H1 (cell line): ENCODE results near the gene DCANP1. TPM values are rescaled to one million over a fixed set of nuclear protein-coding genes. Genes with fewer than 3 reads are reported as not detected.

ENCODE experiments used
- CTCF ChIA-PET: fragments of 300-600 bp; sonication (Branson Sonifier 250); formaldehyde crosslinking; loops from one replicate; lab custom pipeline; 2021; ENCODE audit not compliant: partially characterized antibody; lab: Charles Lee
- POLR2A ChIA-PET: fragments of 300-600 bp; sonication (Branson Sonifier 250); formaldehyde crosslinking; loops from one replicate; lab custom pipeline; 2021; ENCODE audit warnings: inconsistent platforms; ENCODE audit not compliant: partially characterized antibody; lab: Charles Lee
- DNase-seq, 2 experiments: peaks; one replicate each; pipeline versions ENCODE4 v3.0.0 to v3.0.0-alpha.2; 2010 to 2022; ENCODE audit warnings: low spot score in 2 of 2, low read depth in 1 of 2, mixed read lengths in 1 of 2
- FAIRE-seq: peaks from 2 replicates; lab custom pipeline; 2011; peaks lifted over from hg19 to GRCh38; lab: Jason Lieb, UNC
- H2AFZ ChIP-seq: 2 replicates; pipeline ENCODE4 v1.8.1; 2012; ENCODE audit warnings: low read length, inconsistent platforms
- H2AK5ac ChIP-seq: 2 replicates; pipeline ENCODE4 v1.6.1; 2013; ENCODE audit warnings: low read depth, low read length
- H2BK120ac ChIP-seq: replicated peaks from 2 replicates; pipeline ENCODE3; 2013; ENCODE audit warnings: low read depth, low read length, inconsistent platforms
- H2BK12ac ChIP-seq: 2 replicates; pipeline ENCODE4 v1.6.1; 2013; ENCODE audit warnings: low read depth, low read length
- H2BK15ac ChIP-seq: 2 replicates; pipeline ENCODE4 v1.6.1; 2013; ENCODE audit warnings: low read length
- H2BK20ac ChIP-seq: 2 replicates; pipeline ENCODE4 v1.6.1; 2013; ENCODE audit warnings: low read length
- H2BK5ac ChIP-seq: 2 replicates; pipeline ENCODE4 v1.6.1; 2013; ENCODE audit warnings: low read depth, low read length
- H3K14ac ChIP-seq: 2 replicates; pipeline ENCODE4 v1.6.1; 2013; ENCODE audit warnings: inconsistent platforms; ENCODE audit not compliant: insufficient read length
- H3K18ac ChIP-seq: 2 replicates; pipeline ENCODE4 v1.6.1; 2013; ENCODE audit warnings: low read length; ENCODE audit errors: extremely low read depth
- H3K23ac ChIP-seq: 2 replicates; pipeline ENCODE4 v1.6.1; 2013; ENCODE audit warnings: inconsistent platforms; ENCODE audit not compliant: insufficient read length
- H3K23me2 ChIP-seq: 2 replicates; pipeline ENCODE4 v1.6.1; 2013; ENCODE audit warnings: low read depth, low read length
- H3K27ac ChIP-seq: 2 replicates; pipeline ENCODE4 v1.6.1; 2011; ENCODE audit warnings: low read depth, low read length, inconsistent platforms
- H3K27me3 ChIP-seq, 4 experiments: replicated peaks in 1 of 4; 1 replicate in 1 of 4; 2 replicates in 3 of 4; pipeline versions ENCODE4 v1.6.1 to v1.8.1; 2011 to 2013; ENCODE audit warnings: low read length in 3 of 4, mild to moderate bottlenecking in 3 of 4, inconsistent platforms in 2 of 4, mixed read lengths in 2 of 4, moderate library complexity in 1 of 4; ENCODE audit not compliant: control insufficient read depth in 3 of 4, insufficient read depth in 3 of 4; ENCODE audit errors: extremely low read depth in 1 of 4
- H3K36me3 ChIP-seq, 4 experiments: 2 replicates each; pipeline versions ENCODE4 v1.6.1 to v1.8.1; 2011 to 2013; ENCODE audit warnings: mild to moderate bottlenecking in 4 of 4, low read length in 3 of 4, moderate library complexity in 2 of 4, control low read depth in 1 of 4, inconsistent platforms in 1 of 4; ENCODE audit not compliant: insufficient read depth in 4 of 4, control insufficient read depth in 2 of 4
- H3K4ac ChIP-seq: replicated peaks from 2 replicates; pipeline ENCODE3; 2013; ENCODE audit warnings: low read length, low read depth, mixed read lengths, inconsistent platforms; ENCODE audit not compliant: insufficient read length
- H3K4me1 ChIP-seq, 4 experiments: replicated peaks in 1 of 4; 1 replicate in 1 of 4; 2 replicates in 3 of 4; pipeline versions ENCODE4 v1.6.1 to v1.8.1; 2011 to 2013; ENCODE audit warnings: low read length in 3 of 4, inconsistent platforms in 2 of 4, mixed read lengths in 1 of 4; ENCODE audit not compliant: insufficient read depth in 4 of 4, control insufficient read depth in 3 of 4
- H3K4me2 ChIP-seq, 2 experiments: 2 replicates each; pipeline versions ENCODE4 v1.6.1 to v1.8.1; 2011 to 2013; ENCODE audit warnings: low read depth in 2 of 2, low read length in 2 of 2, control low read depth in 1 of 2, inconsistent platforms in 1 of 2, mild to moderate bottlenecking in 1 of 2; ENCODE audit not compliant: insufficient read depth in 1 of 2
- H3K4me3 ChIP-seq, 4 experiments: fragments of 200-600, 300-600 bp in 1 of 4; sonication (generic), shearing (Covaris generic), sonication (Bioruptor Twin) in 1 of 4; 2 replicates each; pipeline versions ENCODE4 v1.5.1 to v1.8.1; 2011 to 2016; ENCODE audit warnings: low read length in 4 of 4, low read depth in 3 of 4, control low read depth in 2 of 4, inconsistent platforms in 2 of 4, mild to moderate bottlenecking in 2 of 4, mixed read lengths in 1 of 4, moderate library complexity in 1 of 4; ENCODE audit not compliant: insufficient read depth in 2 of 4; ENCODE audit errors: extremely low read depth in 1 of 4
- H3K56ac ChIP-seq: replicated peaks from 2 replicates; pipeline ENCODE3; 2013; ENCODE audit warnings: low read depth, mild to moderate bottlenecking, mixed read lengths, low read length, inconsistent platforms; ENCODE audit not compliant: insufficient read length
- H3K79me1 ChIP-seq: 2 replicates; pipeline ENCODE4 v1.6.1; 2013; ENCODE audit warnings: low read depth, low read length, control low read depth
- H3K79me2 ChIP-seq, 2 experiments: 2 replicates each; pipeline versions ENCODE4 v1.6.1 to v1.8.1; 2012 to 2013; ENCODE audit warnings: low read length in 2 of 2, mild to moderate bottlenecking in 2 of 2, inconsistent platforms in 1 of 2; ENCODE audit not compliant: insufficient read depth in 2 of 2, control insufficient read depth in 1 of 2
- H3K9ac ChIP-seq, 4 experiments: replicated peaks in 1 of 4; 1 replicate in 1 of 4; 2 replicates in 3 of 4; pipeline versions ENCODE4 v1.6.1 to v1.8.1; 2011 to 2013; ENCODE audit warnings: low read depth in 3 of 4, low read length in 3 of 4, control low read depth in 2 of 4, mild to moderate bottlenecking in 2 of 4, moderate library complexity in 2 of 4, inconsistent platforms in 1 of 4; ENCODE audit errors: extremely low read depth in 1 of 4
- H3K9me3 ChIP-seq, 2 experiments: 2 replicates each; pipeline versions ENCODE4 v1.6.1 to v1.8.1; 2012 to 2013; ENCODE audit warnings: mild to moderate bottlenecking in 2 of 2, moderate library complexity in 2 of 2, control low read depth in 1 of 2, inconsistent platforms in 1 of 2, low read depth in 1 of 2, low read length in 1 of 2, mixed read lengths in 1 of 2; ENCODE audit not compliant: insufficient read depth in 2 of 2
- H4K20me1 ChIP-seq, 2 experiments: replicated peaks in 1 of 2; 2 replicates each; pipeline versions ENCODE3 to v1.8.1; 2011 to 2013; ENCODE audit warnings: inconsistent platforms in 2 of 2, low read length in 2 of 2, mild to moderate bottlenecking in 1 of 2; ENCODE audit not compliant: insufficient read depth in 2 of 2, control insufficient read depth in 1 of 2
- H4K5ac ChIP-seq: 2 replicates; pipeline ENCODE4 v1.6.1; 2013; ENCODE audit warnings: low read length, low read depth, mixed read lengths, inconsistent platforms; ENCODE audit not compliant: insufficient read length
- H4K8ac ChIP-seq: 2 replicates; pipeline ENCODE4 v1.8.0; 2013; ENCODE audit warnings: mild to moderate bottlenecking, moderate library complexity, low read length, inconsistent platforms; ENCODE audit not compliant: insufficient read depth; ENCODE audit errors: extremely low read depth
- H4K91ac ChIP-seq: replicated peaks from 2 replicates; pipeline ENCODE3; 2013; ENCODE audit warnings: low read length, mixed read lengths, inconsistent platforms; ENCODE audit not compliant: insufficient read length
- CREB1 ChIP-seq: IDR thresholded peaks from 2 replicates; pipeline ENCODE4 v1.6.1; 2012; ENCODE audit warnings: inconsistent platforms
- EZH2 ChIP-seq: fragments of 200-600 bp; sonication (generic); IDR thresholded peaks from 2 replicates; pipeline ENCODE4 v1.7.1; 2012; ENCODE audit warnings: low read depth, mild to moderate bottlenecking, moderate library complexity, low read length, inconsistent platforms; ENCODE audit not compliant: severe bottlenecking
- HDAC2 ChIP-seq, 2 experiments: fragments of 300-600 bp in 1 of 2; sonication (generic) in 1 of 2; IDR thresholded peaks; 2 replicates each; pipeline ENCODE4 v1.6.1; 2011 to 2012; ENCODE audit warnings: low read depth in 2 of 2, low read length in 2 of 2, mild to moderate bottlenecking in 2 of 2, moderate library complexity in 2 of 2, borderline replicate concordance in 1 of 2, inconsistent platforms in 1 of 2
- KDM5A ChIP-seq: fragments of 200-600 bp; IDR thresholded peaks from 2 replicates; pipeline ENCODE4 v1.7.1; 2012; ENCODE audit warnings: mild to moderate bottlenecking, low read length, inconsistent platforms, mixed read lengths
- POU5F1 ChIP-seq: IDR thresholded peaks from 2 replicates; pipeline ENCODE4 v1.6.1; 2011; ENCODE audit warnings: low read depth, mild to moderate bottlenecking, low read length, moderate library complexity
- RNF2 ChIP-seq: fragments of 200-900, 300-1000 bp; sonication (generic); IDR thresholded peaks from 2 replicates; pipeline ENCODE4 v1.7.1; 2016; ENCODE audit warnings: borderline replicate concordance, low read depth, mild to moderate bottlenecking, antibody characterized with exemption, low read length; ENCODE audit not compliant: poor library complexity, severe bottlenecking; ENCODE audit errors: missing control alignments
- SP2 ChIP-seq: IDR thresholded peaks from 2 replicates; pipeline ENCODE4 v1.6.1; 2012; ENCODE audit warnings: mild to moderate bottlenecking, low read length, inconsistent platforms
- YY1 ChIP-seq: IDR thresholded peaks from 2 replicates; pipeline ENCODE4 v1.6.1; 2011; ENCODE audit warnings: low read depth, mild to moderate bottlenecking, low read length
- WGBS, 2 experiments: shearing (Covaris generic) in 1 of 2; methylation state at CpG; one replicate each; pipeline versions ENCODE4 v1.1.6 to v1.1.7; 2013 to 2015; ENCODE audit warnings: low lambda C conversion rate in 2 of 2, mixed read lengths in 2 of 2, inconsistent platforms in 1 of 2, low coverage in 1 of 2, missing lambda C conversion rate in 1 of 2; ENCODE audit not compliant: insufficient replicate concordance in 2 of 2, insufficient coverage in 1 of 2, insufficient read length in 1 of 2; ENCODE audit errors: extremely low coverage in 1 of 2, missing lambda C conversion rate in 1 of 2; 5-methylcytosine and 5-hydroxymethylcytosine counted together
- polyA plus RNA-seq, 7 experiments: library from polyadenylated mRNA; depleted of rRNA in 3 of 7; stranded (reverse) in 5 of 7; unstranded in 2 of 7; fragments of >200 nt in 5 of 7; fragments of 200-250 nt in 2 of 7; gene quantifications; 1 replicate in 5 of 7; 2 replicates in 1 of 7; 4 replicates in 1 of 7; pipeline versions ENCODE4 v1.2.1 to v1.2.3, GENCODE V29; 2011 to 2013; ENCODE audit warnings: missing spikeins in 2 of 7, mixed read lengths in 2 of 7
- total RNA-seq: library from RNA; stranded (reverse); fragmentation: NEBNext Ultra II Directional; extraction: Animal tissue kit (Norgen Biotek cat#: 25700); gene quantifications from 2 replicates; pipeline ENCODE4 v1.2.1, GENCODE V29; 2021
- TF ChIP-seq, protein P1 (sequence below), 3 experiments: IDR thresholded peaks; 1 replicate in 2 of 3; 2 replicates in 1 of 3; pipeline versions ENCODE4 v1.5.1 to v1.6.1; 2011; ENCODE audit warnings: low read length in 3 of 3, mild to moderate bottlenecking in 3 of 3, inconsistent platforms in 2 of 3, low read depth in 1 of 3, moderate library complexity in 1 of 3; ENCODE audit not compliant: insufficient read depth in 1 of 3; ENCODE audit errors: control extremely low read depth in 1 of 3
- TF ChIP-seq, protein P2 (sequence below): IDR thresholded peaks from 2 replicates; pipeline ENCODE4 v1.6.1; 2012; ENCODE audit warnings: inconsistent platforms

DCANP1 gene
- total and polyA plus RNA-seq, 2 of the 8 experiments (the other 6 are each of a cell fraction or from before 2014, with no cell fraction given): not detected

DNA sequence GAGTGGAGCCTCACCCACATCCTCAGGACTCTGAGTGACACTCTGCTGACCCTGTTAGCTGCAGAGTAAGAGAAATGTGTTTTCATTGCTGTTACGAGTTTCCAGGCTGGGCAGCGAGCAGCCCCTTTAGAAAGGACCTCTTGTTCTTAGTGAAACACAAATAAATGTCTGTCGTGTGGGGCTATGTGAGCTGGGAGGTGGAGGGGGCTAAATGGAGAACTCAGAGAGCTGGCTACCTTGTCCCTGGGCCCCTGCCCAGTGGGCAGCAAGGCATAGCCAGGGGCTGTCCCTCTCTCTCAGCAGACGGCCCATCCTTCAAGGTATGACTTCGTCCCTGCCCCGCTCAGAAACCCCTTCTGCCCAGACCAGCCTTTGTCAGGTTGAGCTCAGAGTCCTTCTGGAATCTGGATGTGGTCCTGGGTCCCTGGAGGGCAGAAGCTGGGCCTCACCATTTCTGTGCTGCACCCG is 10.2 kb downstream of the DCANP1 start:
- CTCF ChIA-PET: interaction anchor here (1.2 to 19.4 kb wide), 6 partner anchors 8 to 455 kb away, joined by 3 to 264 read pairs (median 6); no protein-coding TSS in a partner anchor
- FAIRE-seq (no peak), DNase-seq (peak in 1 of 2 experiments; percentile 33)
- Histone ChIP-seq H3K79me1 (no peaks in the 10 kb centered on the region), H2BK20ac (no peak overlapping the region), H2BK15ac (no peak overlapping the region), H3K27ac (no peak overlapping the region), H3K56ac (no peak overlapping the region), H2AFZ (no peak overlapping the region), H3K36me3 (no peaks in the 10 kb centered on the region), H4K20me1 (no peaks in the 10 kb centered on the region), H2BK12ac (no peak overlapping the region), H3K79me2 (no peaks in the 10 kb centered on the region), H3K27me3 (no peaks in the 10 kb centered on the region), H3K4me1 (no peaks in the 10 kb centered on the region; a peak in 1 of 7 replicates), H3K23me2 (no peaks in the 10 kb centered on the region; the same call in 1 of the 2 replicates), H3K18ac (no peak overlapping the region), H2BK5ac (no peak overlapping the region), H3K9me3 (no peaks in the 10 kb centered on the region), H2BK120ac (no peak overlapping the region), H4K5ac (no peak overlapping the region), H4K8ac (no peak overlapping the region), H2AK5ac (no peak overlapping the region), H3K4me3 (no peak overlapping the region), H3K4me2 (no peak overlapping the region), H3K9ac (no peak overlapping the region), H4K91ac (no peak overlapping the region), H3K4ac (no peak overlapping the region), H3K14ac (no peak overlapping the region), H3K23ac (no peak overlapping the region)
- POLR2A ChIA-PET: interaction anchor here (0.7 kb wide), 1 partner anchor 42 kb away, joined by 3 read pairs; no protein-coding TSS in a partner anchor
- 76% methylated on average over 7 of the region's 7 CpGs; no CpG with 5 or more reads in 1 of the 2 experiments for WGBS, 2 experiments
- TF ChIP-seq CREB1 (no peak), EZH2 (no peak), SP2 (no peak), POU5F1 (no peak), HDAC2 (IDR thresholded peaks at IDR 0.05; ENCODE audit: borderline replicate concordance in 1 of 2, low read depth in 2 of 2, low read length in 2 of 2) (no peak), YY1 (no peak), RNF2 (no peak), KDM5A (no peak)
- TF ChIP-seq, protein P1, sequence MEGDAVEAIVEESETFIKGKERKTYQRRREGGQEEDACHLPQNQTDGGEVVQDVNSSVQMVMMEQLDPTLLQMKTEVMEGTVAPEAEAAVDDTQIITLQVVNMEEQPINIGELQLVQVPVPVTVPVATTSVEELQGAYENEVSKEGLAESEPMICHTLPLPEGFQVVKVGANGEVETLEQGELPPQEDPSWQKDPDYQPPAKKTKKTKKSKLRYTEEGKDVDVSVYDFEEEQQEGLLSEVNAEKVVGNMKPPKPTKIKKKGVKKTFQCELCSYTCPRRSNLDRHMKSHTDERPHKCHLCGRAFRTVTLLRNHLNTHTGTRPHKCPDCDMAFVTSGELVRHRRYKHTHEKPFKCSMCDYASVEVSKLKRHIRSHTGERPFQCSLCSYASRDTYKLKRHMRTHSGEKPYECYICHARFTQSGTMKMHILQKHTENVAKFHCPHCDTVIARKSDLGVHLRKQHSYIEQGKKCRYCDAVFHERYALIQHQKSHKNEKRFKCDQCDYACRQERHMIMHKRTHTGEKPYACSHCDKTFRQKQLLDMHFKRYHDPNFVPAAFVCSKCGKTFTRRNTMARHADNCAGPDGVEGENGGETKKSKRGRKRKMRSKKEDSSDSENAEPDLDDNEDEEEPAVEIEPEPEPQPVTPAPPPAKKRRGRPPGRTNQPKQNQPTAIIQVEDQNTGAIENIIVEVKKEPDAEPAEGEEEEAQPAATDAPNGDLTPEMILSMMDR (IDR thresholded peaks at IDR 0.05; ENCODE audit: control extremely low read depth in 1 of 3, insufficient read depth in 1 of 3, low read depth in 1 of 3, low read length in 3 of 3): no peak
- TF ChIP-seq, protein P2, sequence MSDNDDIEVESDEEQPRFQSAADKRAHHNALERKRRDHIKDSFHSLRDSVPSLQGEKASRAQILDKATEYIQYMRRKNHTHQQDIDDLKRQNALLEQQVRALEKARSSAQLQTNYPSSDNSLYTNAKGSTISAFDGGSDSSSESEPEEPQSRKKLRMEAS: no peak
